Liver (tissue), 9 donors: Measurements from ENCODE around the gene HS1BP3. TPM values are rescaled to one million over a fixed set of nuclear protein-coding genes. Genes with fewer than 3 reads are reported as not detected.
A peak's percentile ranks its signal among the peaks of the same experiment; 100 is the strongest.

Experiments
- DNase-seq: peaks from one replicate; pipeline ENCODE4 v3.0.0-alpha.2; 2017; ENCODE audit warnings: low spot score
- H3K27ac ChIP-seq, 2 donors: one replicate each; pipeline ENCODE4 v1.7.0; 2013; ENCODE audit warnings: inconsistent platforms in 2 of 2, low read length in 2 of 2, control low read depth in 1 of 2, low read depth in 1 of 2, mild to moderate bottlenecking in 1 of 2
- H3K27me3 ChIP-seq, 4 donors: one replicate each; pipeline versions ENCODE4 v1.6.1 to v1.7.0; 2013; ENCODE audit warnings: low read length in 3 of 4, inconsistent platforms in 1 of 4, mild to moderate bottlenecking in 1 of 4, moderate library complexity in 1 of 4; ENCODE audit not compliant: control insufficient read depth in 4 of 4, insufficient read depth in 4 of 4
- H3K36me3 ChIP-seq, 4 donors: one replicate each; pipeline versions ENCODE4 v1.6.1 to v1.7.0; 2013; ENCODE audit warnings: low read length in 3 of 4, mild to moderate bottlenecking in 3 of 4, low read depth in 1 of 4, moderate library complexity in 1 of 4; ENCODE audit not compliant: control insufficient read depth in 4 of 4, insufficient read depth in 3 of 4
- H3K4me1 ChIP-seq, 4 donors: one replicate each; pipeline versions ENCODE4 v1.6.1 to v1.7.0; 2013; ENCODE audit warnings: low read length in 3 of 4, mild to moderate bottlenecking in 3 of 4, moderate library complexity in 1 of 4; ENCODE audit not compliant: control insufficient read depth in 4 of 4, insufficient read depth in 4 of 4
- H3K4me3 ChIP-seq, 3 donors: one replicate each; pipeline versions ENCODE4 v1.6.1 to v1.7.0; 2013; ENCODE audit warnings: low read length in 3 of 3, control low read depth in 1 of 3, low read depth in 1 of 3, mild to moderate bottlenecking in 1 of 3
- H3K9ac ChIP-seq, 2 donors: one replicate each; pipeline ENCODE4 v1.7.0; 2013; ENCODE audit warnings: low read length in 2 of 2, mild to moderate bottlenecking in 2 of 2, moderate library complexity in 2 of 2, control low read depth in 1 of 2, low read depth in 1 of 2
- H3K9me3 ChIP-seq, 4 donors: one replicate each; pipeline versions ENCODE4 v1.6.1 to v1.7.0; 2013; ENCODE audit warnings: low read length in 3 of 4; ENCODE audit not compliant: control insufficient read depth in 4 of 4
- EGR1 ChIP-seq, 2 donors: IDR thresholded peaks; 2 replicates each; pipeline ENCODE4 v1.6.1; 2016 to 2018; ENCODE audit warnings: antibody characterized with exemption in 2 of 2, low read depth in 2 of 2
- FOXA1 ChIP-seq: IDR thresholded peaks from 2 replicates; pipeline ENCODE4 v1.6.1; 2016; ENCODE audit warnings: antibody characterized with exemption
- FOXA2 ChIP-seq: IDR thresholded peaks from 2 replicates; pipeline ENCODE4 v1.6.1; 2016; ENCODE audit warnings: antibody characterized with exemption
- HNF4A ChIP-seq, 2 donors: conservative IDR thresholded peaks; 2 replicates each; pipeline ENCODE4 v1.6.1; 2016; ENCODE audit warnings: antibody characterized with exemption in 2 of 2, mild to moderate bottlenecking in 2 of 2
- HNF4G ChIP-seq: IDR thresholded peaks from 2 replicates; pipeline ENCODE4 v1.6.1; 2016; ENCODE audit warnings: antibody characterized with exemption
- JUND ChIP-seq, 2 donors: IDR thresholded peaks; 2 replicates each; pipeline ENCODE4 v1.6.1; 2016; ENCODE audit warnings: antibody characterized with exemption in 2 of 2
- MAX ChIP-seq: IDR thresholded peaks from 2 replicates; pipeline ENCODE4 v1.6.1; 2016; ENCODE audit warnings: antibody characterized with exemption
- NR2F2 ChIP-seq: IDR thresholded peaks from 2 replicates; pipeline ENCODE4 v1.6.1; 2016; ENCODE audit warnings: antibody characterized with exemption
- RAD21 ChIP-seq, 2 donors: IDR thresholded peaks; 2 replicates each; pipeline ENCODE4 v1.6.1; 2016; ENCODE audit warnings: antibody characterized with exemption in 2 of 2, mild to moderate bottlenecking in 2 of 2
- REST ChIP-seq: IDR thresholded peaks from 2 replicates; pipeline ENCODE4 v1.6.1; 2016; ENCODE audit warnings: antibody characterized with exemption, mild to moderate bottlenecking
- RXRA ChIP-seq, 2 donors: IDR thresholded peaks; 2 replicates each; pipeline ENCODE4 v1.6.1; 2017 to 2018; ENCODE audit warnings: antibody characterized with exemption in 2 of 2, mild to moderate bottlenecking in 1 of 2
- TAF1 ChIP-seq: conservative IDR thresholded peaks from 2 replicates; pipeline ENCODE4 v1.6.1; 2016; ENCODE audit warnings: antibody characterized with exemption, mild to moderate bottlenecking
- ZBTB33 ChIP-seq: IDR thresholded peaks from 2 replicates; pipeline ENCODE4 v1.6.1; 2016; ENCODE audit warnings: antibody characterized with exemption
- WGBS: extraction: QIAGEN DNeasy Blood & Tissue Kit; methylation state at CpG from one replicate; pipeline ENCODE4 v1.1.7; 2013; 5-methylcytosine and 5-hydroxymethylcytosine counted together
- polyA plus RNA-seq, 2 donors: library from polyadenylated mRNA; stranded (reverse) in 1 of 2; unstranded in 1 of 2; fragments of 200-250 nt in 1 of 2; fragments of >200 nt in 1 of 2; fragmentation: Nextera tagmentation in 1 of 2; extraction: Ambion mirVana in 1 of 2; gene quantifications; one replicate each; pipeline versions ENCODE4 v1.2.1 to v1.2.3, GENCODE V29; 2013 to 2015
- total RNA-seq, 2 donors: library from RNA; depleted of rRNA; stranded (reverse); fragments of >200 nt; gene quantifications; one replicate each; pipeline ENCODE4 v1.2.3, GENCODE V29; 2014
- TF ChIP-seq, protein P1 (sequence below): IDR thresholded peaks from 2 replicates; pipeline ENCODE4 v1.6.1; 2016; ENCODE audit warnings: antibody characterized with exemption
- TF ChIP-seq, protein P2 (sequence below): fragments of 150-350 bp; IDR thresholded peaks from 2 replicates; pipeline ENCODE4 v1.5.1; 2017; ENCODE audit warnings: improper control_type of control experiment, low read depth, low read length; ENCODE audit not compliant: missing input control
- donor health status: healthy.
- donor health status: healthy.
- donor health status: healthy.
- donor health status: healthy.
- donor health status: healthy.

The HS1BP3 gene
- total and polyA plus RNA-seq, 4 donors, result 7.7 to 15.4 (median 10.9) TPM

- DNase-seq, result no peak
- peak overlapping the region; percentile 82 to 85 for H3K27ac ChIP-seq
- H3K36me3 ChIP-seq, result no peaks in the 10 kb centered on the region
- H3K27me3 ChIP-seq, result no peaks in the 10 kb centered on the region
- H3K9me3 ChIP-seq, result no peaks in the 10 kb centered on the region
- 85% methylated on average over 22 of the region's 22 CpGs for WGBS
- H3K4me3 ChIP-seq, result peak overlapping the region in 2 of 3 donors; percentile 40 to 47
- H3K9ac ChIP-seq, result peak overlapping the region in 1 of 2 donors; percentile 32
- TF ChIP-seq, protein P1, sequence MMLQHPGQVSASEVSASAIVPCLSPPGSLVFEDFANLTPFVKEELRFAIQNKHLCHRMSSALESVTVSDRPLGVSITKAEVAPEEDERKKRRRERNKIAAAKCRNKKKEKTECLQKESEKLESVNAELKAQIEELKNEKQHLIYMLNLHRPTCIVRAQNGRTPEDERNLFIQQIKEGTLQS, result no peak
- TF ChIP-seq RAD21 (IDR thresholded peaks at IDR 0.05), result peak in 1 of 2 donors; percentile 25
- TF ChIP-seq EGR1 (IDR thresholded peaks at IDR 0.05; ENCODE audit: low read depth in 2 of 2), result no peak
- no peak for TF ChIP-seq MAX
- TF ChIP-seq ZBTB33, result no peak
- TF ChIP-seq FOXA1, result no peak
- no peak for TF ChIP-seq TAF1
- H3K4me1 ChIP-seq, result peaks cover 37 to 65% (median 49%) of the 10 kb centered on the region in 4 donors
Measured at GRCh38 chr2:20592106-20593071, 58.5 kb downstream of the HS1BP3 start.

- H3K27ac ChIP-seq, result peak overlapping the region in 1 of 2 donors; percentile 6
- no peak for DNase-seq
- WGBS, result 65% methylated on average over 11 of the region's 11 CpGs
- no peak overlapping the region for H3K9ac ChIP-seq
- no peaks in the 10 kb centered on the region for H3K36me3 ChIP-seq
- H3K27me3 ChIP-seq, result no peaks in the 10 kb centered on the region
- H3K4me3 ChIP-seq, result peak overlapping the region in 1 of 3 donors; percentile 47
- H3K4me1 ChIP-seq, result peaks cover 22 to 51% (median 36%) of the 10 kb centered on the region in 4 donors
- no peaks in the 10 kb centered on the region for H3K9me3 ChIP-seq
- peak; percentile 21 for TF ChIP-seq HNF4G
- peak; percentile 88 for TF ChIP-seq HNF4A (conservative IDR thresholded peaks at IDR 0.05)
- TF ChIP-seq FOXA2, result no peak
- peak; percentile 26 to 40 for TF ChIP-seq RXRA (IDR thresholded peaks at IDR 0.05)
Measured at GRCh38 chr2:20590704-20591515, 60.0 kb downstream of the HS1BP3 start.

GRCh38 chr2:20589975-20590703 lies 60.8 kb downstream of the HS1BP3 start:
- Histone ChIP-seq H3K4me3 (no peak overlapping the region), H3K27me3 (no peaks in the 10 kb centered on the region), H3K36me3 (no peaks in the 10 kb centered on the region), H3K9me3 (no peaks in the 10 kb centered on the region), H3K27ac (no peak overlapping the region), H3K4me1 (peaks cover 15 to 44% (median 33%) of the 10 kb centered on the region in 4 donors), H3K9ac (no peak overlapping the region)
- WGBS, result 87% methylated on average over 14 of the region's 14 CpGs
- TF ChIP-seq MAX (no peak), NR2F2 (no peak), JUND (IDR thresholded peaks at IDR 0.05) (no peak), FOXA2 (no peak), REST (no peak)
- TF ChIP-seq, protein P2, sequence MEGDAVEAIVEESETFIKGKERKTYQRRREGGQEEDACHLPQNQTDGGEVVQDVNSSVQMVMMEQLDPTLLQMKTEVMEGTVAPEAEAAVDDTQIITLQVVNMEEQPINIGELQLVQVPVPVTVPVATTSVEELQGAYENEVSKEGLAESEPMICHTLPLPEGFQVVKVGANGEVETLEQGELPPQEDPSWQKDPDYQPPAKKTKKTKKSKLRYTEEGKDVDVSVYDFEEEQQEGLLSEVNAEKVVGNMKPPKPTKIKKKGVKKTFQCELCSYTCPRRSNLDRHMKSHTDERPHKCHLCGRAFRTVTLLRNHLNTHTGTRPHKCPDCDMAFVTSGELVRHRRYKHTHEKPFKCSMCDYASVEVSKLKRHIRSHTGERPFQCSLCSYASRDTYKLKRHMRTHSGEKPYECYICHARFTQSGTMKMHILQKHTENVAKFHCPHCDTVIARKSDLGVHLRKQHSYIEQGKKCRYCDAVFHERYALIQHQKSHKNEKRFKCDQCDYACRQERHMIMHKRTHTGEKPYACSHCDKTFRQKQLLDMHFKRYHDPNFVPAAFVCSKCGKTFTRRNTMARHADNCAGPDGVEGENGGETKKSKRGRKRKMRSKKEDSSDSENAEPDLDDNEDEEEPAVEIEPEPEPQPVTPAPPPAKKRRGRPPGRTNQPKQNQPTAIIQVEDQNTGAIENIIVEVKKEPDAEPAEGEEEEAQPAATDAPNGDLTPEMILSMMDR, result no peak
- no peak for DNase-seq
